Right atrium auricular region (tissue), 2 donors: ENCODE data around the gene NDUFB2. TPM values are rescaled to one million over a fixed set of nuclear protein-coding genes. Genes with fewer than 3 reads are reported as not detected.
"Not testable (repeated sequence)": the region's sequence is repeated elsewhere in the genome, so short reads cannot be mapped to it uniquely, and the experiment has no call there.

Experiments used
- DNase-seq: peaks from one replicate; pipeline ENCODE4 v3.0.0-alpha.2; 2019; ENCODE audit warnings: low spot score
- H3K27ac ChIP-seq, 2 donors: fragments of 200-600 bp; sonication (generic); 1 replicate in 1 of 2; 2 replicates in 1 of 2; pipeline ENCODE4 v1.5.1; 2016 to 2019
- H3K27me3 ChIP-seq, 2 donors: fragments of 200-600 bp; sonication (generic); one replicate each; pipeline versions ENCODE4 v1.5.1 to v1.6.0; 2017 to 2019
- H3K36me3 ChIP-seq: fragments of 200-600 bp; sonication (generic); one replicate; pipeline ENCODE4 v1.5.1; 2016
- H3K4me1 ChIP-seq, 2 donors: fragments of 200-600 bp; sonication (generic); one replicate each; pipeline versions ENCODE4 v1.5.1 to v1.6.0; 2017 to 2019
- H3K4me3 ChIP-seq, 2 donors: fragments of 200-600 bp; sonication (generic); 1 replicate in 1 of 2; 2 replicates in 1 of 2; pipeline ENCODE4 v1.5.1; 2017 to 2019; ENCODE audit warnings: mild to moderate bottlenecking in 1 of 2, moderate library complexity in 1 of 2
- H3K9me3 ChIP-seq, 2 donors: fragments of 200-600 bp; sonication (generic); one replicate each; pipeline ENCODE4 v1.5.1; 2019
- CTCF ChIP-seq, 2 donors: fragments of 200-600 bp; sonication (generic); IDR thresholded peaks; one replicate each; pipeline ENCODE4 v1.5.1; 2019; ENCODE audit warnings: antibody characterized with exemption in 2 of 2
- total RNA-seq, 2 donors: library from RNA; depleted of rRNA; stranded (reverse); fragments of >200 nt; gene quantifications; one replicate each; pipeline ENCODE4 v1.1.0, GENCODE V29; 2016

NDUFB2 gene
- total RNA-seq, 2 donors from 2014 or later, result 397 to 767 TPM

GRCh38 chr7:140691376-140692045 lies 5.0 kb upstream of the NDUFB2 start:
- Histone ChIP-seq H3K36me3 (peaks cover 38% of the 10 kb centered on the region), H3K4me1 (peaks cover 0 to 6% of the 10 kb centered on the region in 2 donors)
- peak; percentile 43 for DNase-seq

GRCh38 chr7:140693849-140694248 lies 2.7 kb upstream of the NDUFB2 start:
- not testable (repeated sequence) for H3K9me3 ChIP-seq, H3K4me3 ChIP-seq, H3K27ac ChIP-seq, H3K27me3 ChIP-seq
- peaks cover 0 to 21% of the 10 kb centered on the region in 2 donors for H3K4me1 ChIP-seq
- peak; percentile 54 for DNase-seq
- H3K36me3 ChIP-seq, result peaks cover 21% of the 10 kb centered on the region

More at GRCh38 chr7:140691376-140692045, 5.0 kb upstream of the NDUFB2 start:
- no peaks in the 10 kb centered on the region for H3K27me3 ChIP-seq
- no peaks in the 10 kb centered on the region for H3K9me3 ChIP-seq
- no peak for TF ChIP-seq CTCF (IDR thresholded peaks at IDR 0.05)
- no peak overlapping the region for H3K4me3 ChIP-seq
- no peak overlapping the region for H3K27ac ChIP-seq

- H3K36me3 ChIP-seq, result peaks cover 19% of the 10 kb centered on the region
- H3K4me1 ChIP-seq, result peaks cover 0 to 27% of the 10 kb centered on the region in 2 donors
- TF ChIP-seq CTCF (IDR thresholded peaks at IDR 0.05), result no peak
- peak; percentile 36 for DNase-seq
- H3K27ac ChIP-seq, result no peak overlapping the region
- H3K4me3 ChIP-seq, result no peak overlapping the region
- no peaks in the 10 kb centered on the region for H3K27me3 ChIP-seq
- no peaks in the 10 kb centered on the region for H3K9me3 ChIP-seq
Observed at GRCh38 chr7:140694592-140694991, 1.9 kb upstream of the NDUFB2 start.

GRCh38 chr7:140695381-140695780 lies 1.1 kb upstream of the NDUFB2 start:
- Histone ChIP-seq H3K36me3 (peaks cover 13% of the 10 kb centered on the region), H3K4me3 (no peak overlapping the region), H3K27ac (no peak overlapping the region), H3K9me3 (no peaks in the 10 kb centered on the region), H3K4me1 (peaks cover 0 to 27% of the 10 kb centered on the region in 2 donors), H3K27me3 (no peaks in the 10 kb centered on the region)
- peak; percentile 47 for DNase-seq
- no peak for TF ChIP-seq CTCF (IDR thresholded peaks at IDR 0.05)

DNA sequence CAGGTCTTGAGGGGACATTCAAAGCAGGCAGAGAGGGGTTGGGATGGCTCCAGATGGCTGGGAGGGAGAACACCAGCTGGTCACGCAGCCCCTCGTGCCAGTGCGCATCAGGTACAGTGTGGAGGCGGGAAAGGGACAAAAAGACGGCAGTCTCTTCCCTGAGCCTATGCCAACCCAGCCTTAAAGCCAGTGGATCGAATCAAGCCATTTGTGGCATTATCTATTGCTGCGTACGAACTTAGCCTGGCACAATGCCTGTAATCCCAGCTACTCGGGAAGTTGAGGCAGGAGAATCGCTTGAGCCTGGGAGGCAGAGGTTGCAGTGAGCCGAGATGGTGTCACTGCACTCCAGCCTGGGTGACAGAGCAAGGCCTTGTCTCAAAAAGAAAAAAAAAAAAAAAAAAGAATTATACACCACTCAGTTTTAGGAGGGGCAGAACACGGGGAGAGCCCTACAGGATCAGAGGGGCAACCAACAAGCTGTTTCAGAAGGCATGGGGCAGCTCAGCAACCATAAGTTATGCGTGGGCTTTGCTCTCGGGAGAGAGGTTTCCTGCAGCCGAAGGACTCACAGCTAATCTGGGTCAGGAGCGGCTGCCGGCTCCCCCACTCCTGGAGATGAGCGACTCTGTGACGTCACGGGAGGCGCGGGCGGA lies 356 bp upstream of the NDUFB2 start:
- no peaks in the 10 kb centered on the region for H3K9me3 ChIP-seq
- peaks cover 0 to 27% of the 10 kb centered on the region in 2 donors for H3K4me1 ChIP-seq
- H3K27me3 ChIP-seq, result no peaks in the 10 kb centered on the region
- H3K27ac ChIP-seq, result peak overlapping the region; percentile 83 to 96
- DNase-seq, result peak; percentile 96
- peaks cover 5% of the 10 kb centered on the region for H3K36me3 ChIP-seq
- no peak for TF ChIP-seq CTCF (IDR thresholded peaks at IDR 0.05)
- peak overlapping the region; percentile 66 to 83 for H3K4me3 ChIP-seq

DNA sequence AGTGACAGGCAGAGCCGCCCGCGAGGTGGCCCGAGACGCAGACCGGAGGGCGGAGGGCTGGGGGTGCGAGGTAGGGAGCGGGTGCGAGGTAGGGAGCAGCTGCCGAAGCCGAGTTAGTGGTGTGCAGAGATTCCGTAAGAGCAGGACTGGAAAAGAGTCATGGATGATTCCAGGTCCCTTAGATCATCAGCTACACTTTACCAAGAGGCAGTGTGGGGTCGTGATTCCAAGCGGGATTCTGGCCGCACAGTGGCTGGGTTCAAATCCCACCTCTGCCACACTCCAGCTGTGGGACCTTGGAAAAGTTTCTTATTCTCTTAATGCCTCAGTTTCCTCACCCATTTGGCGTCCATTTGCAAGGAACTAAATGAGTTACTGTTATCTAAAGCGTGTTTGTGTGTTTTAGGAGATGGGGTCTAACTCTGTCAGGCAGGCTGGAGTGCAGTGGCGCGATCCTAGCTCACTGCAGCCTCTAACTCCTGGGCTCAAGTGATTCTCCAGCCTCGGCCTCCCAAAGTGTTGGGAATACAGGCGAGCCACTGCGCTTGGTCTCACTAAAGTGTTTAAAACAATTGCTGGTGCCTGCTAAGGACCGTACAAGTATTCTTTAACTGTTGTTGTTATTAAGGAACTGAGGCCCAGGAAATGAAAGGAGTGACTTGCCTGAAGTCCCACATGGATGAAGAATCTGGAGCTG lies 1.1 kb downstream of the NDUFB2 start:
- peak overlapping the region; percentile 66 to 83 for H3K4me3 ChIP-seq
- TF ChIP-seq CTCF (IDR thresholded peaks at IDR 0.05), result no peak
- H3K27ac ChIP-seq, result peak overlapping the region; percentile 83 to 96

More for the DNA sequence above, 1.1 kb downstream of the NDUFB2 start:
- Histone ChIP-seq H3K27me3 (no peaks in the 10 kb centered on the region), H3K9me3 (no peaks in the 10 kb centered on the region), H3K4me1 (peaks cover 0 to 28% of the 10 kb centered on the region in 2 donors), H3K36me3 (no peaks in the 10 kb centered on the region)
- no peak for DNase-seq
